NCI-H2171 (cell line): ENCODE results near the gene GSTA5.
"Not testable (repeated sequence)": the region's sequence is repeated elsewhere in the genome, so short reads cannot be mapped to it uniquely, and the experiment has no call there.

ENCODE experiments used
- DNase-seq: peaks from one replicate; lab custom pipeline; 2025; lab: John Stamatoyannopoulos, UW

Gene GSTA5

DNA sequence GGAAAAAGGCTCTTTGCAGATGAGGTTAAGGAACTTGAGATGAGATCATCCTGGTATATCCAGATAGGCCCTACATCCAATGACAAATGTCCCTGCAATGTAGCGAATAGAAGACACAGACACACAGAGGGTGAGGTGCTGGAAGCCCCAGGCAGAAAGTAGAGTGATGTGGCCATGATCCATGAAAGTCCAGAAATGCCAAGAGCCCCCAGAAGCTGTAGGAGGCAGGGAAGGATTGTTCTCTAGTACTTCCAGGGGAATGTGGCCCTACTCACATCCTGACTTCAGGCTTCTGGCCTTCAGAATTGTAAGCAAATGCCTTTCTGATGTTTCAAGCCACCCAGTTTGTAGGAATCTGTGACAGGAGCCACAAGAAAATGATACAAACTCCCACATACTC, 51.0 kb downstream of the GSTA5 start:
- not testable (repeated sequence) for DNase-seq

DNA sequence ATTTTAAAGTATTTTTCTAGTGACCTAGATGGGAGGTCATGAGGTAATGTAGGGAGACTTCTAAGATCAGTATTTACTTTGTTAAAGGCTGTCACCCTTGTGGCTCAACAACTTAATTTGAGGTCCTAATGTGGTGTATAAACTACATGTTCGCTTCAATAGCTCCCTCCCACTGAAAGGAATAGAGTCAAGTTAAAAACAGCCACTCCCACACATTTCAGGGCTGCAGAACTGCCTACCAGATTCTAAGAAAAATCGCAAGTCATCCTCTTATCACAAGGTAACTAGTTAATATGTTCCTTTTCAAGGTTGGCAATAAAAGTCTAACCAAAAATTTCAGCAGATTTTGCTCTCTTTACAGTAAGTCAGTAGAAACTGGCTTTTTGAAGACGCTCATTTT, 52.1 kb downstream of the GSTA5 start:
- DNase-seq, result no peak

DNA sequence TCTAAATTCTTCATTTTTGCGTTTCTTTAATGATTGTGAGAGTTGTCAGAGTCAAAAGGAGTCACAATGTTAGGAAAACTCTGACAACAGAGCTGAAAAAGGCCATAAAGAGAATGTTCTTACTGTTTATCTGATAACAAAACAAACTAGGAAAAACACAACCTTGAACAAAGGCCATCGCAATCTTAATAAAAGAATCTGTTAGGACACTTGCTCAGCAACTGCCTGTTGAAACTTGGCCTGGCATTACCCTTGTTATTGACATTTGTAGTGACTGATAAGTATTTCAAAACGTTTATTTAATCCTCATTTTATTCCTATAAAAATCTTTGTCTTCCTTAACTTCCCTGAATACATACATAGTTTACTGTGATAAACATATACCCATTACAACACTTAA, 52.7 kb downstream of the GSTA5 start:
- DNase-seq, result no peak

DNA sequence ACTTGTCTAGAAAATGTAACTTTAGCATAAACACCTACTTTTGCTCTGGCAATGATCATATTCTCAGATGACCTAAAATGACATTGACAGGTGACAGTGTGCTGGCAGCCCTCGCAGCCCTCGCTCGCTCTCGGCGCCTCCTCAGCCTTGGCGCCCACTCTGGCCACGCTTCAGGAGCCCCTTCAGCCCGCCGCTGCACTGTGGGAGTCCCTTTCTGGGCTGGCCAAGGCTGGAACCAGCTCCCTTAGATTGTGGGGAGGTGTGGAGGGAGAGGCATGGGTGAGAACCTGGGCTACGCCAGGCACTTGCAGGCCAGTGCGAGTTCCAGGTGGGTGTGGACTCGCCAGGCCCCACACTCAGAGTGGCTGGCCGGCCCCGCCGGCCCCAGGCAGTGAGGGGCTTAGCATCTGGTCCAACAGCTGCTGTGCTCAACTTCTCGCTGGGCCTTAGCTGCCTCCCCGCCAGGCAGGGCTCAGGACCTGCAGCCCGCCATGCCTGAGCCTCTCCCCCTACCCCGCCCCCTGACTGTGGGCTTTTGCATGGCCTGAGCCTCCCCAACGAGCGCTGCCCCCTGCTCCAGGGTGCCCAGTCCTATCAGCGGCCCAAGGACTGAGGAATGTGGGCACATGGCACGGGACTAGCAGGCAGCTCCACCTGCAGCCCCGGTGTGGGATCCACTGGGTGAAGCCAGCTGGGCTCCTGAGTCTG, 54.2 kb downstream of the GSTA5 start:
- no peak for DNase-seq

DNA sequence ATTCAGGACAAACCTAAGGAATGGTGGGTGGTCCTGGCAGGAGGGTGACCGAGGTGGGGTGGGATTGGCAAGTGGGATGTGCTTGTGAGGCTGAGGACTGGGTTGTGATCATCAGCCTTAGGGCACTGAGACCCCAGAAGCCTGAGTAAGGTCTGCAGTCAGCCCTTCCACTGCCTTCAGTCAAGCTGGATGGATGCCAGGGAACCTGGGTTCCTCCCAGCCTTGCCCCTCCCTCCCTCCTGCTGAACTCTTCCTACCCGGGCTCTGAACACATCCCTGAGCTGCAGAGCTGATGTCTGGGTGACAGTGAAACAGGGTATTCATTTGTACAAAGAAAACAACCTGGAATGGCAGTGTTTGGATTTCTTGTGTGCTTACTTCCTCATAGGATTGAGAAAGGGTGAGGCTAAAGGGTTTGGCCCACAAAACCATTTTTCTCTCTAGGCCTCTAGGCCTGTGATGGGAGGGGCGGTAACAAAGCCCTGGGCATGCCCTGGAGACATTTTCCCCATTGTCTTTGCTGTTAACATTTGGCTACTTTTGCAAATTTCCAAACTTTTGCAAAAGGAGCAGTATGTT, 57.8 kb downstream of the GSTA5 start:
- not testable (repeated sequence) for DNase-seq

DNA sequence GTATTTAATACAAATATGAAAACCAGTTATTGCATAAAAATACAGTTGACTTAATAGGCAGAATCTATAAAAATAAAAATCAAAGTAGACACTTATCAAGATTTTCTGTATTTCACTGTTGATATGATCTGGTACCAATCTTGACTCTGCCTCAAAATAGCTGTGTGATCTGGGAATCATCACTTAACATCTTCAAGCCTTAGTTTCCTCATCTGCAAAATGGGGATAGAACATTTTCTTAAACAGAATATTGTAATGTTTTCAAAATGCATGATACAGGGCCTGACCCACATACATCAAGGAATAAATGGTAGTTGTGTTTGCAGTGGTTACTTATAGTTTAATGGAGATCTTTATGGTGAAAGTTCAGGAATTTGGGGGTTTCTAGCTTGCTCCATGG, 58.4 kb downstream of the GSTA5 start:
- not testable (repeated sequence) for DNase-seq
